OCI-LY7 (cell line): ENCODE results near the gene AGMO. TPM values are rescaled to one million over a fixed set of nuclear protein-coding genes. Genes with fewer than 3 reads are reported as not detected.

Experiments used
- Bru-seq: library from RNA; stranded (reverse); fragments of 400-500 nt; gene quantifications from one replicate; lab custom pipeline; 2021; lab: Mats Ljungman, UMichigan
- BruChase-seq, 2 experiments: library from RNA; stranded (reverse); fragments of 400-500 nt; gene quantifications; one replicate each; lab custom pipeline; 2021; lab: Mats Ljungman, UMichigan
- BruUV-seq: library from RNA; stranded (reverse); fragments of 400-500 nt; replicated peaks from 2 replicates; lab custom pipeline; 2021; lab: Mats Ljungman, UMichigan
- CTCF ChIA-PET: fragments of 300-600 bp; sonication (Branson Sonifier 250); formaldehyde crosslinking; loops from one replicate; lab custom pipeline; 2022; ENCODE audit warnings: antibody characterized with exemption; ENCODE audit not compliant: unreplicated experiment; lab: Charles Lee
- POLR2A ChIA-PET: fragments of 300-600 bp; sonication (Branson Sonifier 250); formaldehyde crosslinking; loops from one replicate; lab custom pipeline; 2022; ENCODE audit warnings: antibody characterized with exemption; lab: Charles Lee
- DNase-seq: peaks from one replicate; pipeline ENCODE4 v3.0.0-alpha.2; 2015; ENCODE audit warnings: low spot score
- H2AFZ ChIP-seq: fragments of 200-600 bp; sonication (generic), shearing (Covaris generic); 2 replicates; pipeline ENCODE4 v1.6.1; 2014; ENCODE audit warnings: mild to moderate bottlenecking, antibody characterized with exemption, low read length, moderate library complexity
- H3K27ac ChIP-seq: fragments of 200-600 bp; sonication (generic); 2 replicates; pipeline ENCODE4 v1.5.1; 2014; ENCODE audit warnings: mixed run types, low read depth, mild to moderate bottlenecking, moderate library complexity, low read length, inconsistent platforms; ENCODE audit not compliant: poor library complexity, severe bottlenecking
- H3K36me3 ChIP-seq: fragments of 200-600 bp; sonication (generic); 2 replicates; pipeline ENCODE4 v1.6.1; 2014; ENCODE audit warnings: mild to moderate bottlenecking, antibody characterized with exemption, low read length, moderate library complexity, mixed read lengths; ENCODE audit not compliant: insufficient read depth
- H3K4me1 ChIP-seq: fragments of 200-600 bp; sonication (generic); 2 replicates; pipeline ENCODE4 v1.5.1; 2014; ENCODE audit warnings: mild to moderate bottlenecking, low read length; ENCODE audit not compliant: insufficient read depth, poor library complexity, severe bottlenecking
- H3K4me2 ChIP-seq: fragments of 200-600 bp; sonication (generic); 2 replicates; pipeline ENCODE4 v1.6.1; 2014; ENCODE audit warnings: mild to moderate bottlenecking, low read length
- H3K4me3 ChIP-seq: fragments of 200-600 bp; sonication (generic); 2 replicates; pipeline ENCODE4 v1.5.1; 2014; ENCODE audit warnings: mild to moderate bottlenecking, low read depth, low read length; ENCODE audit not compliant: poor library complexity, severe bottlenecking
- H3K79me2 ChIP-seq: fragments of 200-600 bp; sonication (generic); 2 replicates; pipeline ENCODE4 v1.6.1; 2016; ENCODE audit warnings: low read depth, mild to moderate bottlenecking, low read length, moderate library complexity, mixed read lengths; ENCODE audit not compliant: insufficient read depth
- H3K9me2 ChIP-seq: fragments of 200-600 bp; sonication (generic); 2 replicates; pipeline ENCODE4 v1.6.1; 2016; ENCODE audit warnings: mild to moderate bottlenecking, low read length, mixed read lengths; ENCODE audit not compliant: insufficient read depth
- H3K9me3 ChIP-seq: fragments of 200-600 bp; sonication (generic); 2 replicates; pipeline ENCODE4 v1.6.1; 2014; ENCODE audit warnings: mild to moderate bottlenecking, mixed run types, low read length, mixed read lengths
- H4K20me1 ChIP-seq: fragments of 200-600 bp; sonication (generic); 2 replicates; pipeline ENCODE4 v1.6.1; 2014; ENCODE audit warnings: mild to moderate bottlenecking, antibody characterized with exemption, low read length, moderate library complexity, mixed read lengths; ENCODE audit not compliant: insufficient read depth
- CTCF ChIP-seq: fragments of 200-600 bp; sonication (generic); conservative IDR thresholded peaks from 2 replicates; pipeline ENCODE4 v1.5.1; 2014; ENCODE audit warnings: mild to moderate bottlenecking, antibody characterized with exemption, low read length, moderate library complexity, mixed read lengths
- EZH2phosphoT487 ChIP-seq: fragments of 200-600 bp; sonication (generic); IDR thresholded peaks from 2 replicates; pipeline ENCODE4 v1.6.1; 2018; ENCODE audit warnings: low read depth, borderline replicate concordance, mild to moderate bottlenecking, mixed run types, antibody characterized with exemption, low read length, moderate library complexity, mixed read lengths
- intact Hi-C: fragments of 100-400 bp; cut with micrococcal nuclease; formaldehyde crosslinking; loops from one replicate; pipeline ENCODE4 v1.10.0; 2022; ENCODE audit not compliant: unreplicated experiment
- long read RNA-seq: library from polyadenylated mRNA; stranded (forward); transcript quantifications from one replicate; pipeline ENCODE4 v2.0.0, GENCODE V29; 2022
- total RNA-seq, 2 experiments: library from RNA; depleted of rRNA in 1 of 2; stranded (reverse); fragments of >200 nt in 1 of 2; shearing (Covaris generic) in 1 of 2; gene quantifications; 2 replicates each; pipeline ENCODE4 v1.2.3, GENCODE V29; 2014 to 2022

AGMO gene
- total RNA-seq (2014; rRNA removed; shearing (Covaris generic)) (not detected in 2 replicates), total RNA-seq (2022) (not detected in 2 replicates), Bru-seq, nascent RNA (percentile 0 among the genes with signal in this experiment), BruChase-seq, experiment 1, labeled RNA remaining after a 6-hour chase (percentile 0 among the genes with signal in this experiment), BruChase-seq, experiment 2, labeled RNA remaining after a 2-hour chase (percentile 1 among the genes with signal in this experiment)
- long read RNA-seq: 0 reads

GRCh38 chr7:15561835-15562234 lies at the start of gene AGMO:
TSS of gene AGMO (minus strand) at chr7:15562015.
- DNase-seq: no peak
- Histone ChIP-seq H3K4me1 (no peaks in the 10 kb centered on the region), H3K4me3 (no peak within 1 kb of the TSS), H3K9me3 (no peaks in the 10 kb centered on the region), H3K4me2 (no peak within 1 kb of the TSS), H3K36me3 (no peaks in the 10 kb centered on the region), H3K79me2 (no peaks in the 10 kb centered on the region), H3K27ac (no peak within 1 kb of the TSS), H2AFZ (no peak within 1 kb of the TSS), H3K9me2 (no peaks in the 10 kb centered on the region), H4K20me1 (no peaks in the 10 kb centered on the region)
- BruUV-seq: no TSS peak
- TF ChIP-seq EZH2phosphoT487 (no peak), CTCF (no peak)
- intact Hi-C loops: no loop called here
- ChIA-PET CTCF (no interaction called here), POLR2A (no interaction called here)

- peaks cover 6% of the 10 kb centered on the region; the same call in 1 of the 2 replicates for H3K9me2 ChIP-seq
- H2AFZ ChIP-seq: no peak overlapping the region
- DNase-seq: no peak
- H3K4me1 ChIP-seq: no peaks in the 10 kb centered on the region
- H3K27ac ChIP-seq: no peak overlapping the region
- ChIA-PET CTCF (no interaction called here), POLR2A (interaction anchor here (1.3 kb wide), 1 partner anchor 46 kb away, joined by 4 read pairs; no protein-coding TSS in a partner anchor)
- H3K4me2 ChIP-seq: no peak overlapping the region
- no peaks in the 10 kb centered on the region for H3K36me3 ChIP-seq
- H3K4me3 ChIP-seq: no peak overlapping the region
- H3K79me2 ChIP-seq: no peaks in the 10 kb centered on the region
- TF ChIP-seq EZH2phosphoT487 (no peak), CTCF (no peak)
- BruUV-seq: no TSS peak
- intact Hi-C loops: no loop called here
- H3K9me3 ChIP-seq: no peaks in the 10 kb centered on the region
- no peaks in the 10 kb centered on the region for H4K20me1 ChIP-seq
These were observed 48.7 kb upstream of the AGMO start for GRCh38 chr7:15610503-15610902.

GRCh38 chr7:15609287-15609686 lies 47.5 kb upstream of the AGMO start:
- Histone ChIP-seq H3K9me3 (no peaks in the 10 kb centered on the region), H2AFZ (no peak overlapping the region), H3K4me3 (no peak overlapping the region), H4K20me1 (no peaks in the 10 kb centered on the region), H3K4me1 (no peaks in the 10 kb centered on the region), H3K4me2 (no peak overlapping the region), H3K27ac (no peak overlapping the region), H3K79me2 (no peaks in the 10 kb centered on the region), H3K9me2 (peaks cover 6% of the 10 kb centered on the region; the same call in 1 of the 2 replicates), H3K36me3 (no peaks in the 10 kb centered on the region)
- no peak for DNase-seq
- ChIA-PET POLR2A (no interaction called here), CTCF (no interaction called here)
- intact Hi-C loops: no loop called here
- BruUV-seq: no TSS peak
- TF ChIP-seq CTCF (no peak), EZH2phosphoT487 (no peak)
